Melanocyte of skin (primary cell): ENCODE measurements around the gene HLA-A. TPM values are rescaled to one million over a fixed set of nuclear protein-coding genes. Genes with fewer than 3 reads are reported as not detected.

Source experiments
- small RNA-seq, 2 donors: library from RNA; depleted of rRNA; stranded (forward); fragments of <200 nt; gene quantifications; one replicate each; pipeline ENCODE3, GENCODE V24; 2012
- total RNA-seq, 2 donors: library from RNA; depleted of rRNA; stranded (reverse); fragments of >200 nt; gene quantifications; 2 replicates each; pipeline ENCODE4 v1.2.3, GENCODE V29; 2012

The HLA-A gene
- total RNA-seq, result 1,000 to 10,000 TPM in 1 of 2 donors, 100 to 1,000 TPM in 1; 555 to 1,080 TPM

DNA sequence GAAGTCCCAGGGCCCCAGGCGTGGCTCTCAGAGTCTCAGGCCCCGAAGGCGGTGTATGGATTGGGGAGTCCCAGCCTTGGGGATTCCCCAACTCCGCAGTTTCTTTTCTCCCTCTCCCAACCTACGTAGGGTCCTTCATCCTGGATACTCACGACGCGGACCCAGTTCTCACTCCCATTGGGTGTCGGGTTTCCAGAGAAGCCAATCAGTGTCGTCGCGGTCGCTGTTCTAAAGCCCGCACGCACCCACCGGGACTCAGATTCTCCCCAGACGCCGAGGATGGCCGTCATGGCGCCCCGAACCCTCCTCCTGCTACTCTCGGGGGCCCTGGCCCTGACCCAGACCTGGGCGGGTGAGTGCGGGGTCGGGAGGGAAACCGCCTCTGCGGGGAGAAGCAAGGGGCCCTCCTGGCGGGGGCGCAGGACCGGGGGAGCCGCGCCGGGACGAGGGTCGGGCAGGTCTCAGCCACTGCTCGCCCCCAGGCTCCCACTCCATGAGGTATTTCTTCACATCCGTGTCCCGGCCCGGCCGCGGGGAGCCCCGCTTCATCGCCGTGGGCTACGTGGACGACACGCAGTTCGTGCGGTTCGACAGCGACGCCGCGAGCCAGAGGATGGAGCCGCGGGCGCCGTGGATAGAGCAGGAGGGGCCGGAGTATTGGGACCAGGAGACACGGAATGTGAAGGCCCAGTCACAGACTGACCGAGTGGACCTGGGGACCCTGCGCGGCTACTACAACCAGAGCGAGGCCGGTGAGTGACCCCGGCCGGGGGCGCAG, at the start of gene HLA-A:
Gene HLA-A, plus strand, starts transcription at position 258 of the 778 bp plus-strand sequence. Its CDS starts 22 bp downstream, at position 280.

Small RNAs within 50 kb of the gene (small RNA-seq; reads per million reads assigned to genes)
- gene HLA-U, result 0 reads per million in 2 donors

Other genes with a start within 250 kb of the HLA-A start
- 100 to 1,000 TPM; 156 to 226 TPM for gene HLA-F, start 219.1 kb upstream of the HLA-A start, total RNA-seq
- 1 to 10 TPM; 1.0 to 9.7 TPM for gene HLA-G, start 114.7 kb upstream of the HLA-A start, total RNA-seq
- gene POLR1H, start 118.7 kb downstream of the HLA-A start, total RNA-seq, result 10 to 100 TPM; 16.9 to 28.6 TPM
- gene PPP1R11, start 124.7 kb downstream of the HLA-A start, total RNA-seq, result 10 to 100 TPM; 29.6 to 35.0 TPM
- not detected for gene RNF39, start 133.2 kb downstream of the HLA-A start, total RNA-seq
- gene TRIM31, start 170.6 kb downstream of the HLA-A start, total RNA-seq, result not detected
- not detected for gene TRIM40, start 193.6 kb downstream of the HLA-A start, total RNA-seq
- not detected for gene TRIM10, start 218.7 kb downstream of the HLA-A start, total RNA-seq
- not detected for gene TRIM15, start 221.0 kb downstream of the HLA-A start, total RNA-seq